Measurements from ENCODE around the gene ULK3.

- TF ChIP-seq CTCF (IDR thresholded peaks at IDR 0.05; ENCODE audit: low read depth, low read length) (no peak), EZH2phosphoT487 (IDR thresholded peaks at IDR 0.05; ENCODE audit: low read depth) (no peak)
These were observed 46.5 kb upstream of the ULK3 start for GRCh38 chr15:74889390-74889882.

Data from OCI-LY3 (cell line).